Kidney tubule cell (primary cell): ENCODE measurements around the gene NUTM2D.
"Not testable (repeated sequence)": the region's sequence is repeated elsewhere in the genome, so short reads cannot be mapped to it uniquely, and the experiment has no call there.

Experiments
- DNase-seq: peaks from one replicate; pipeline ENCODE4 v3.0.0-alpha.2; 2018; ENCODE audit warnings: low spot score

The NUTM2D gene

GRCh38 chr10:87379115-87379514 lies 21.6 kb downstream of the NUTM2D start:
- DNase-seq, result not testable (repeated sequence)

GRCh38 chr10:87383149-87383857 lies 25.8 kb downstream of the NUTM2D start:
- DNase-seq, result peak; percentile 40

- DNase-seq, result not testable (repeated sequence)
Observed at GRCh38 chr10:87384283-87384682, 26.7 kb downstream of the NUTM2D start.

GRCh38 chr10:87385762-87386360 lies 28.3 kb downstream of the NUTM2D start:
- not testable (repeated sequence) for DNase-seq

GRCh38 chr10:87391360-87391759 lies 33.8 kb downstream of the NUTM2D start:
- not testable (repeated sequence) for DNase-seq

GRCh38 chr10:87396206-87396605 lies 38.7 kb downstream of the NUTM2D start:
- DNase-seq, result not testable (repeated sequence)

- not testable (repeated sequence) for DNase-seq
Observed at GRCh38 chr10:87398436-87398835, 40.9 kb downstream of the NUTM2D start.

GRCh38 chr10:87407516-87408467 lies 50.2 kb downstream of the NUTM2D start:
- DNase-seq, result peak; percentile 1

- DNase-seq, result not testable (repeated sequence)
Observed at GRCh38 chr10:87413921-87414320, 56.4 kb downstream of the NUTM2D start.
